AG09309 (cell line): Measurements from ENCODE around the gene EML6.
"Not testable (repeated sequence)": the region's sequence is repeated elsewhere in the genome, so short reads cannot be mapped to it uniquely, and the experiment has no call there.

ENCODE experiments used
- DNase-seq: peaks from one replicate; pipeline ENCODE4 v3.0.0-alpha.2; 2010; ENCODE audit warnings: low read depth
- H3K4me3 ChIP-seq: 2 replicates; pipeline ENCODE4 v1.5.1; 2011; ENCODE audit warnings: mild to moderate bottlenecking, low read depth, low read length, moderate library complexity; ENCODE audit not compliant: control insufficient read depth
- TF ChIP-seq, protein P1 (sequence below): IDR thresholded peaks from 2 replicates; pipeline ENCODE4 v1.5.1; 2011; ENCODE audit warnings: mild to moderate bottlenecking, low read depth, low read length, inconsistent platforms; ENCODE audit not compliant: insufficient read depth, control insufficient read depth; ENCODE audit errors: missing control alignments

EML6 gene

DNA sequence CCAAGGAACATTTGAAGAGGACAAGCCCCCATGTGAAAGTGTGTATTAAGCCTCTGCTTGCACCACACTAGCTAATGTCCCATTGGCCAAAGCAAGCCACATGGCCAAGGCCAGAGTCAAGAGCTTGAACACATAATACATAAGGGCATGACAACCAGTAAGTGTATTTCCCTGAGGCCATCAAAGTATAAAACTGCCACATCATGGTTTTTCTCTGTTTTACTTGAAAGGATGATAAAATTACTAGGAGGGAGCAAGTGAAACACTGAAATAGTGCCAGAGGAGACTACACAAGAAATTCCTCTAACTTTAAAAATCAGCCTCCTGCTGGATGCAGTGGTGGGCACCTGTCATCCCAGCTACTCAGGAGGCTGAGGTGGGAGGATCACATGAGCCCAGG, 30.9 kb upstream of the EML6 start:
- H3K4me3 ChIP-seq: no peak overlapping the region
- no peak for DNase-seq
- TF ChIP-seq, protein P1, sequence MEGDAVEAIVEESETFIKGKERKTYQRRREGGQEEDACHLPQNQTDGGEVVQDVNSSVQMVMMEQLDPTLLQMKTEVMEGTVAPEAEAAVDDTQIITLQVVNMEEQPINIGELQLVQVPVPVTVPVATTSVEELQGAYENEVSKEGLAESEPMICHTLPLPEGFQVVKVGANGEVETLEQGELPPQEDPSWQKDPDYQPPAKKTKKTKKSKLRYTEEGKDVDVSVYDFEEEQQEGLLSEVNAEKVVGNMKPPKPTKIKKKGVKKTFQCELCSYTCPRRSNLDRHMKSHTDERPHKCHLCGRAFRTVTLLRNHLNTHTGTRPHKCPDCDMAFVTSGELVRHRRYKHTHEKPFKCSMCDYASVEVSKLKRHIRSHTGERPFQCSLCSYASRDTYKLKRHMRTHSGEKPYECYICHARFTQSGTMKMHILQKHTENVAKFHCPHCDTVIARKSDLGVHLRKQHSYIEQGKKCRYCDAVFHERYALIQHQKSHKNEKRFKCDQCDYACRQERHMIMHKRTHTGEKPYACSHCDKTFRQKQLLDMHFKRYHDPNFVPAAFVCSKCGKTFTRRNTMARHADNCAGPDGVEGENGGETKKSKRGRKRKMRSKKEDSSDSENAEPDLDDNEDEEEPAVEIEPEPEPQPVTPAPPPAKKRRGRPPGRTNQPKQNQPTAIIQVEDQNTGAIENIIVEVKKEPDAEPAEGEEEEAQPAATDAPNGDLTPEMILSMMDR: no peak

DNA sequence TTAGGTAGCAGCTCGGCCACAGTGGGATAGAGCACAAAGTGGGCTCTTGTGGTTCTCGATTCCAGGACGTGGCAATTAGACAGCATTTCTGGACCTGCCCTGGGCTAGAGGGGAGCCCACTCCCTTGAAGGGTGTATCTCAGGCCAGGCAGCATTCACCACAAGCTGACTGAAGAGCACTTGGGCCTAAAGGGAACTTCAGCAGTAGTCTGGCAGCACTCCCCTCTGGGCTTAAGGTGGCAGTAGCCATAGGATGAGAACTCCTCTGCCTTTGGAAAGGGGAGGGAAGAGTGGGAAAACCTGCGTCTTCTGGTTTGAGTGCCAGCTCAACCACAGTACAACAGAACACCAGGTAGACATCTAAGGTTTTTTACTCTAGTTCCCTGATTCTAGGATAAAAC, 28.1 kb upstream of the EML6 start:
- no peak for DNase-seq
- TF ChIP-seq, protein P1: no peak
- no peak overlapping the region for H3K4me3 ChIP-seq

DNA sequence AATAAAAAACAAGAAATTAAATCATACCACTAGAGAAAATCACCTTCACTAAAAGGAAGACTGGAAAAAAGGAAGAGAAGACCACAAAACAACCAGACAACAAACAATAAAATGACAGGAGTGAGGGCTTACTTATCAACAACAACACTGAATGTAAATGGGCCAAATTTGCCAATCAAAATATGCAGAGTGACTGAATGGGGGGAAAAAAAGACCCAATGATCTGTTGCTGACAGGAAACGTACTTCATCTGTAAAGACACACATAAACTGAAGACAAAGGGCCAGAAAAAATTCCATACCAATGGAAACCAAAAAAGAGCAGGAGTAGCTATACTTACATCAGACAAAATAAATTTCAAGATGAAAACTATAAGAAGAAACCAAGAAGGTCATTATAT, 25.5 kb upstream of the EML6 start:
- TF ChIP-seq, protein P1: no peak
- H3K4me3 ChIP-seq: no peak overlapping the region
- DNase-seq: no peak

DNA sequence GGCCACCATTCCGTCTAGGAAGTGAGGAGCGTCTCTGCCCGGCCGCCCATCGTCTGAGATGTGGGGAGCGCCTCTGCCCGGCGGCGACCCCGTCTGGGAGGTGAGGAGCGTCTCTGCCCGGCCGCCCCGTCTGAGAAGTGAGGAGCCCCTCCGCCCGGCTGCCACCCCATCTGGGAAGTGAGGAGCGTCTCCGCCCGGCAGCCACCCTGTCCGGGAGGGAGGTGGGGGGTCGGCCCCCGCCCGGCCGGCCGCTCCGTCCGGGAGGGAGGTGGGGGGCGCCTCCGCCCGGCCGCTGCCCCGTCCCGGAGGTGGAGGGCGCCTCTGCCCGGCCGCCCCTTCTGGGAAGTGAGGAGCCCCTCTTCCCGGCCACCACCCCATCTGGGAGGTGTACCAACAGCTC, 24.5 kb upstream of the EML6 start:
- DNase-seq, H3K4me3 ChIP-seq: not testable (repeated sequence)

DNA sequence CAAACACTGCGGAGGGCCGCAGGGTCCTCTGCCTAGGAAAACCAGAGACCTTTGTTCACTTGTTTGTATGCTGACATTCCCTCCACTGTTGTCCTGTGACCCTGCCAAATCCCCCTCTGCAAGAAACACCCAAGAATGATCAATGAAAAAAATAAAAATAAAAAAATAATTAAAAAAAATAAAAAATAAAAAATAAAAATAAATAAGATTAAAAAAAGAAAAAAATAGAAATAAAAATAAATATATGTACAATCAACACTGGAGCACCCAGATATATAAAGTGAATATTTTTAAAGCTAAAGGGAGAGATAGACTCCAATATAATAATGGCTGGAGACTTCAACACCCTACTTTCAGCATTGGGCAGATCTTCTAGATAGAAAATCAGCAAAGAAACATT, 23.8 kb upstream of the EML6 start:
- TF ChIP-seq, protein P1: no peak

DNA sequence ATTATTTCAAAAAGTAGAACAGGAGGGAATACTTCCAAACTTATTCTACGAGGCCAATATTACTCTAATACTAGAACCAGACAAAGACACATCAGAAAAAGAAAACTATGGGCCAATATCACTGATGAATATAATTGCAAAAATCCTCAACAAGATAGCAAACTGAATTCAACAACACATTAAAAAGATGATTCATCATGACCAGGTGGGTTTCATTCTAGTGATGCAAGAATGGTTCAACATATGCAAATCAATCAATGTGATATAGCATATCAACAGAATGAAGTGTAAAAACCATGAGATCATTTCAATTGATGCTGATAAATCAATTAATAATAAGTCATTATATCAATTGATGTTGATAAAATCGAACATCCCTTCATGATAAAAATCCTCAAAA, 22.4 kb upstream of the EML6 start:
- TF ChIP-seq, protein P1: no peak
- no peak overlapping the region for H3K4me3 ChIP-seq
- DNase-seq: no peak

More for the DNA sequence above, 23.8 kb upstream of the EML6 start:
- DNase-seq: no peak
- H3K4me3 ChIP-seq: no peak overlapping the region

DNA sequence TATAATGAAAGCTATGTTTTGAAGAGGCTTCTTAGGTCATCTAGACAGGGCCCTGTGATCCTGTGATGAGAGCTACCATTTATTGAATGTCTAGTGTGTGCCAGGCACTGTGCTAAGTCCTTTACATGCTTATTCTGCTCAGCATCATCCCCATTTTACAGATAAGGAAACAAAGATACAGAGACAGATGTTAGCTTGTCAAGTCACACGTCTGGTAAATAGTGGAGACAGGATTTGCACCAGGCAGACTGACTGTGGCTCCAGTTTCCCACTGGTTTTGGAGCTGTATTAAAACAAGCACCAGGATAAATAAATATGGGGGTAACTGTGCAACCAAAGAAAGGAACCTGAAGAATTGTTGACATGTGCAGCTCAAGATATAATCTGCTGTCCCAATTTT, 19.2 kb upstream of the EML6 start:
- TF ChIP-seq, protein P1: no peak
- H3K4me3 ChIP-seq: no peak overlapping the region
- DNase-seq: no peak
